Measurements from ENCODE around the gene KCNQ5.
"Not testable (repeated sequence)": the region's sequence is repeated elsewhere in the genome, so short reads cannot be mapped to it uniquely, and the experiment has no call there.

KCNQ5 gene

DNA sequence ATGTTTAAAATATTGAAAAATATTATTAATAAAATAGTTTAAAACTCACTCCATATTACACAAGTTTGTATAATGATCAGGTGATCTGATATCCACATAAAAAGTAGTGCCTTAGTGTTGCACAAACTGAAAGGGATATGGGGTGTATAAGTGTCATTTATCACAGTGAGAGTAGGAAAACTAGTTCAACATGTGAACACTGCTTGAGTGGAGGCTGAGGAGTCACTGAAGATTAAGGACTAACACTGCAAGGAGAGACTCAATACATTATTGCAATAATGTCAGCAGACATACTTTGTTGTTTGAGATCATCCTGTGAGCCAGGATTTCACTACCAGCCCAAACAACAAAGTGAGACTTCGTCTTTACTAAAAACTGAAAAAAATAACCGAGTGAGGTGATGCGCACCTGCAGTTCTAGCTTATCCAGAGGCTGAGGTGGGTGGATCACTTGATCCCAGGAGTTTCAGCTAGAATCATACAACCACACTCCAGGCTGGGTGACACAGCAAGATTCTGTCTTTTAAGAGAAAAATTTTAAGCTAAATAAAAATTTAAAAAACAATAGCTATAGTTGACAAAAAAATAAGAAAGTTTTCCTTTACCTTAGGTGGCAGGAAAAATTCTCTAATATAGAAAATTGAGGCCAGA lies 605.9 kb downstream of the KCNQ5 start:
- no peak for DNase-seq (ENCODE audit: extremely low read depth in 1 of 2, low read depth in 1 of 2)

DNA sequence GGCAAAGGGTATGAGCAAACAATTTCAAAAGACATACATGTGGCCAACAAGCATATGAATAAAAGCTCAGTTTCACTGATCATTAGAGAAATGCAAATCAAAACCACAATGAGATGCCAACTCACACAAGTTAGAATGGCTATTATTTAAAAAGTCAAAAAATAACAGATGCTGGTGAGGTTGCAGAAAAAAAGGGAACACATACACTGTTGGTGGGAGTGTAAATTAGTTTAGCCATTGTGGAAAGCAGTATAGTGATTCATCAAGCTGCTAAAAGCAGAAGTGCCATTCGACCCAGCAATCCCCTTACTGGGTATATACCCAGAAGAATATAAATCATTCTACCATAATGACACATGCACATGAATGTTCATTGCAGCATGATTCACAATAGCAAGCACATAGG lies 610.1 kb downstream of the KCNQ5 start:
- DNase-seq (ENCODE audit: extremely low read depth in 1 of 2, low read depth in 1 of 2): no peak

DNA sequence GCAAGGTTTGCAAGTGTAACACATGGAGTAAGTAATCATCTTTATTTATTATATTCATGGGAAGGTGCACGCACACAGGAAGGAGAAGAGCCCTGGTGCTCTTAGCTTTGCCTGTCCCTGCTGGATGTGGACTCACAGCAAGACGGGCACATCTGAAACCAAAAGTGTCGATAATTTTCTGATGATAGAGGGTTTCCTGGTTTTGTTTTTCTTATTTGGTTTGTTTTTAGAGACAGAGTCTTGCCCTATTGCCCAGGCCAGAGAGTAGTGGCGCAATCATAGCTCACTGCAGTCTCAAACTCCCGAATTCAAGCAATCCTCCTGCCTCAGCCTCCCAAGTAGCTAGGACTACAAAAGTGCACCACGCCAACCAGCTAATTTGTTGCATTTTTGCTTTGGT lies 611.2 kb downstream of the KCNQ5 start:
- DNase-seq (ENCODE audit: extremely low read depth in 1 of 2, low read depth in 1 of 2): no peak

DNA sequence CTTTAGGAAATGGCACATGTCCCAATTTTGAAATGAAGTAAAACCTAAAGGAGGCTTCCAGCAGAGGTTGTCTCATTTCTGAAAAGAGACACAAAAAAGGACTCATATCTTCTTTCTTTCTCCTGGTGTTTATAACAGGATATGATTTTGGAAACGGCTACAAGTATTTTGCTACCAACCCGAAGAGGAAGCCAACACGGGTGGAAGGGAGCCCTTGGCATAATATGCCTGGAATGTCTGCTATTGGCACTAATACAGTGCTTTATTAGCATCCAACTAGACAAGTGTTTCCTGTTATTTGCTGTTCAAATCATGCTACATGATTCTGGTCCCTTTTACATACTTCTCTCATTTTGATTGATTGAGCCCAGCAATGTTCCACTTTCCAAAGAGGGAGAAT lies 612.1 kb downstream of the KCNQ5 start:
- DNase-seq (ENCODE audit: extremely low read depth in 1 of 2, low read depth in 1 of 2): not testable (repeated sequence)

DNA sequence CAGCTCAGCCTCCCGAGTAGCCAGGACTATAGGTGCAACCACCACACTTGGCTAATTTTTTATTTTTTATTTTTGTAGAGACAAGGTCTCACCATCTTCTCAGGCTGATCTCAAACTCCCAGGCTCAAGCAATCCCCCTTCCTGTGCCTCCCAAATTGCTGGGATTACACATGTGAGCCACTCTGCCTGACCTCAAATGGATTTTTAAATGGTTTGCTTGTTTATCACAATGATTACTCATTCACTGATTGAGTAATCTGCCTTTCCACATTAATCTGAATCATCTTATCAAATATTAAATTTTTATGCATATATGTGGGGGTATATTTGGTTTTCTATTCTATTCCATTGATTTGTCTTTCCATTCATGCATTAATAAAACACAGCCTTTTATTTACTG lies 612.9 kb downstream of the KCNQ5 start:
- no peak for DNase-seq (ENCODE audit: extremely low read depth in 1 of 2, low read depth in 1 of 2)

DNA sequence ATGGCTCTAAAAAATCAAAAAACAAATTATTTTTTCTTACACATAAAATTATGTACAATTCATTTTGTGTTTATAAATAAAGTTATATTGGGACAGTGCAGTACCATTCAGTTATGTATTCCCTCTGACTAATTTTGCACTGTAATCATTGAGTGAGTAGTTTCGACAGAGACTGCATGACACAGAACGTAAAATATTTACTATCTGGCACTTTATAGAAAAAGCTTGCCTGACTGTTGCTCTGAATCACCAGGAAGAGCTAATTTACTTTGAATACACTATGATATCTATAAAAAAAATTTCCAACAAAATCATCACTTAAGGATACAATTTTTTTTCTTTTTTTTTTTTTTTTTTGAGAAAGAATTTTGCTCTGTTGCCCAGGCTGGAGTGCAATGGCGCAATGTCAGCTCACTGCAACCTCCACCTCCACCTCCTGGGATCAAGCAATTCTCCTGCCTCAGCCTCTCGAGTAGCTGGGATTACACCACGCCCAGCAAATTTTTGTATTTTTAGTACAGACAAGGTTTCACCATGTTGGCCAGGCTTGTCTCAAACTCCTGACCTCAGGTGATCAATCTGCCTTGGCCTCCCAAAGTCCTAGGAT lies 614.4 kb downstream of the KCNQ5 start:
- DNase-seq (ENCODE audit: extremely low read depth in 1 of 2, low read depth in 1 of 2): no peak

DNA sequence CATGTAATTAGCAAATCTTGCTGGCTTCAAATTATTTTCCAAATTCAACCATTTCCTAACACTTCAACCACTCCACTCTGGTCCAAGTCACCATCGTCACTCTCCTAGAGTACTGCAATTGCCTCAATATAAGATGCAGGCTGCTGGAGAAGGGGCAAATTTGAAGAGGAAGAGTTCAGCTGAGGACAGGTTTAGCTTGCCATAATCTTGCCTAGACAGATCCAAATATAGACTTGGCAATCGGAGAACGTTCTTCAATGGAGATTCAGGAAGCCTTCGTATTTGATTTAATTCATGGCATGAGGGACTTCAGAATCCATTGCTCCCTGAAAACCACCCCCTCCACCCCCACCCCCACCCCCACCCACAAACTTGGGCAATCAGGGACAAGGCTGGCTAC lies 618.9 kb downstream of the KCNQ5 start:
- DNase-seq (ENCODE audit: extremely low read depth in 1 of 2, low read depth in 1 of 2): no peak

DNA sequence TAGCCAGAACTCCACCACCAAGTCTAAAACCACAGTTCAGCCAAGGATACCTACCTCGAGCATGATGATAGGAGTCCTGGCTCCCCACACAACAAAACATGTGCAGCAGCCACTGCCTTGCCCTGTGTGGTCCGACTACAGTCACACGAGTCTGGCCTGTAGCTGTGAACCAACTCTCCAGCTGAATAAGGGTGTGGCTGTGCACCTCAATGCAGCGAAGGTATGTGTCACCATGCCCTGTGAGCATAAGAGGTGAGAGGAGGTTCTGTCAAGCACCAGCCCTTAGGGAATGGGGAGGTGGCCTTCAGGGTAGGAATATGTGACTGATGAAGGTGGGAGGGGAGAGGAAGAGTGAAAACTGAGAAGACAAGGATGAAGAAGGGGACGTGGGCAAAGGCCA lies 620.1 kb downstream of the KCNQ5 start:
- no peak for DNase-seq (ENCODE audit: extremely low read depth in 1 of 2, low read depth in 1 of 2)
